Lung microvascular endothelial cell (primary cell): ENCODE measurements around the gene OR51F2. TPM values are rescaled to one million over a fixed set of nuclear protein-coding genes. Genes with fewer than 3 reads are reported as not detected.
"Not testable (repeated sequence)": the region's sequence is repeated elsewhere in the genome, so short reads cannot be mapped to it uniquely, and the experiment has no call there.

Experiments used
- DNase-seq, 2 donors: peaks; one replicate each; pipeline versions ENCODE4 v3.0.0 to v3.0.0-alpha.2; 2010; ENCODE audit warnings: low read depth in 2 of 2
- total RNA-seq: library from RNA; depleted of rRNA; stranded (reverse); fragments of >200 nt; gene quantifications from 2 replicates; pipeline ENCODE4 v1.2.1, GENCODE V29; 2014

OR51F2 gene, protein sequence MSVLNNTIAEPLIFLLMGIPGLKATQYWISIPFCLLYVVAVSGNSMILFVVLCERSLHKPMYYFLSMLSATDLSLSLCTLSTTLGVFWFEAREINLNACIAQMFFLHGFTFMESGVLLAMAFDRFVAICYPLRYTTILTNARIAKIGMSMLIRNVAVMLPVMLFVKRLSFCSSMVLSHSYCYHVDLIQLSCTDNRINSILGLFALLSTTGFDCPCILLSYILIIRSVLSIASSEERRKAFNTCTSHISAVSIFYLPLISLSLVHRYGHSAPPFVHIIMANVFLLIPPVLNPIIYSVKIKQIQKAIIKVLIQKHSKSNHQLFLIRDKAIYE
- not detected in 2 replicates for total RNA-seq

GRCh38 chr11:4821021-4821420 is at the start of gene OR51F2:
Gene OR51F2, plus strand, starts transcription at chr11:4821321. Its CDS starts 101 bp downstream, at chr11:4821422.
- DNase-seq = no peak

DNA sequence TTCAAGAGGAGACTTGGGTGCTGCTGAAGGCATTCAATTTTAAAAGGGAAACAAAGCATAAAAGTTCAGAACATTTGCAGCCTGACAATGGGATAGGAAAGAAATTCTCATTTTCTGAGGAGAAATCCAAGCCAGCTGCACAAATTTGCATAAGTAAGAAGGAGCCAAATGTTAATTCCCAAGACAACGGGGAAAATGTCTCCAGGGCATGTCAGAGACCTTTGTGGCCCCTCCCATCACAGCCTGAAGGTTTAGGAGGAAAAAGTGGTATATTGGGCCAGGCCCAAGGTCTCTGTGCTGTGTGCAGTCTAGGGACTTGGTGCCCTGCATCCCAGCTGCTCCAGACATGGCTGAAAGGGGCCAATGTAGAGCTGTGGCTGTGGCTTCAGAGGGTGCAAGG is 38.7 kb upstream of the OR51F2 start:
- DNase-seq = no peak

- DNase-seq = no peak
Observed at GRCh38 chr11:4797206-4797605, 23.9 kb upstream of the OR51F2 start.

GRCh38 chr11:4798427-4799183 is 22.5 kb upstream of the OR51F2 start:
- no peak for DNase-seq

- not testable (repeated sequence) for DNase-seq
Observed at GRCh38 chr11:4801316-4801715, 19.8 kb upstream of the OR51F2 start.

DNA sequence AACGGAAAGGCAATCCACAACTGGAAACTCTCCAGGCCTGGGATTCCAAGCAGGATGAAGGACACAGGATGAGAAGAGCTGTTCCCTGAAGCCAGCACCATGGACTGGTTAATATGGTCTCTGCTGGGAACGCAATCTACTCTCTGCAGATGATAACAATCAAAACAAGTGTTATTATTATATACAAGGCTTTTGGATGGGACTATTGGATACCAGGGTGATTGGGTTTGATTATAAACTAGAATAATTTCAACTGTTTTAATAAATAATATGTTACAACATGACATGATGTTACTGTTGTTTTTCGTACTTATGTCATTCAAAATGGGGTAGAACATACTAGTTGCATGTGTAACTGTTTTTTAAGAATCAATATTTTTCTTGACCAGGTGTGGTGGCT is 16.8 kb upstream of the OR51F2 start, which contains the start of gene OR52R1:
Gene OR52R1 (minus strand): TSS at position 101 of the 400 bp plus-strand sequence. CDS start 0 bp downstream, at position 101.
- no peak for DNase-seq

GRCh38 chr11:4808476-4808875 is 12.6 kb upstream of the OR51F2 start:
- DNase-seq = no peak

GRCh38 chr11:4809246-4809645 is 11.9 kb upstream of the OR51F2 start:
- no peak for DNase-seq

- no peak for DNase-seq
Observed at GRCh38 chr11:4825132-4825531, 4.0 kb downstream of the OR51F2 start.

- DNase-seq = no peak
Observed at GRCh38 chr11:4826425-4826824, 5.3 kb downstream of the OR51F2 start.

DNA sequence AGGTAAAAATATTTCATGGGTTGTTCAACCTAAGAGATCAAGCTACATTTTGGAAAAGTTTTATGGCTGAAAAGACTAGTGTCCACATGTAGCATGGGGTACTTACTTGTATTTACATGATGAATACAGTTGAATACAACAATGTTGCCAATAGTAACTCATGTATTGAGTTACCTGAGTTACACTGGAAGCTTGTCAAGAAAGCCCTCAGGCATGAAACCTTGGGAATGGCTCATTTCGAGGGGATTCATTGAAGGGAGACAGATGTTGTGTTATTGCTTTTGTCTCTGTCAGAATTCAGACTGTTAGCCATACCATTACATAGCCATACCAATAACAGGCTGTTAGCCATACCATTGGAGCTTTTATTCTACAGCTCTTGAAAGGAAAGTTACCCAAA is 9.2 kb downstream of the OR51F2 start:
- no peak for DNase-seq

DNA sequence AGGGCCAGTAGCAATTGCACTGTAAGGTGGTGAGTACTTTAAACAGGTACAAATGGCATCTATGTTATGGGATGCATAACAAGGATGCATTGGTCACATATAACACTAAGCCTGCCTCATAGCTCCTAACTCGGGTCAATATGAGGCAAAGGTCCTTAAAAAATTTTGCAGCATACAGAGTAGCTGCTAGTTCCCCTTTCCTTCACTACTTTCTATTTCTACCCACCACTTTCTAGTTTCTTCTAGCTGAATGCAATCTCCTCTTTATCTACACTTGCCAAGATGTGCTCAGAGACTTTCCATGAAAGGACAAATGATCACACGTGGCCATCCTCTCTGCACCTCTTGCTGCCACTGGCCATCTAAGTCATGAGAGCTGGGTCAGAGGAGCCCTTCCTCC is 9.8 kb downstream of the OR51F2 start:
- DNase-seq = no peak

DNA sequence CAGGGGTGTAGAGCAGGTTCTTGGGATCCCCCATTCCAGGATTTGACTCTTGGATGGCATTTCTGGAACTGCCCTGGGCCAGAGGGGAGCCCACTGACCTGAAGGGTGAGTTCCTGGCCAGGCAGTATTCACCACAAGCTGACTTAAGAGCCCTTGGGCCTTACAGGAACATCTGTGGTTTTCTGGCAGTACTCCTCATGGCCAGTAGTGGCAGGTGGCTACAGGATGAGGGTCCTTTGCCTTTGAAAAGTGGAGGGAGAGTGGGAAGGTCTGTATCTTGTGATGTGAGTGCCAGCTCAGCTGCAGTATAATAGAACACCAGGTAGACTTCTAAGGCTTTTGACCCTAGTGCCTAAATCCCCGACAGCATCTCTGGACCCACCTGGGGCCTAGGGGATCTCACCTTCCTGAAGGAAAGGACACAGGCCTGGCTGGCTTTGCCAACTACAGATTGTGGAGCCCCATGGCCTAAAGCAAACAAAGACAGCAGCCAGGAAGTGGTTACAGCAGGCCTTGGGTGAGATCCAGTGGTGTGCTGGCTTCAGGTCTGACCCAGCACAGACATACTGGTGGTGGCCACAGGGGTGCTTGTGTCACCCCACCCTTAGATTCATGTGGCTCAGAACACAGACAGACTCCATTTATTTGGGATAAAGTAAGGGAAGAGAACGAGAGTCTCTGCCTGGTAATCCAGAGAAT is 18.9 kb downstream of the OR51F2 start:
- DNase-seq = no peak

GRCh38 chr11:4848908-4849532 is 27.9 kb downstream of the OR51F2 start, which contains the start of gene OR51S1:
Gene OR51S1, minus strand, starts transcription at chr11:4849208. Its CDS starts 0 bp downstream, at chr11:4849208.
- no peak for DNase-seq

DNA sequence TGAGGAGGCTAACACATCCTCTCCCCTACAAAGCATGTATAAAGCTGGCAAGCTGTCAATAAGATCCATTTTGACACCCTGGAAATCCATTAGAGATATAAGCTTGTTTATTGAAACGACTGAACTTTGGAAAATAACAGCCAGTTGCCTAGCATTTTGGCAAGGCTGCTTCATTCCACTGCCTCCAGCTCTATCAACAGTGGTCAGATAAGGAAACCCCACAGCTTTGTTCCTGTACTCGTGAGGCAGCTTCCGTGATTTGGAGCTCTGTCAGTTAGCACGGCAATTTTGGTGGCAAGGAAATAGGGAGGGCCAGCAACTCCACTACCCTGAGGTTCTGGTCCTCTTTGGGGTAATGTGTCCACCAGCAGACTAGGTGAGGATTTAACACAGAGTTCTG is 29.9 kb downstream of the OR51F2 start:
- DNase-seq = no peak

DNA sequence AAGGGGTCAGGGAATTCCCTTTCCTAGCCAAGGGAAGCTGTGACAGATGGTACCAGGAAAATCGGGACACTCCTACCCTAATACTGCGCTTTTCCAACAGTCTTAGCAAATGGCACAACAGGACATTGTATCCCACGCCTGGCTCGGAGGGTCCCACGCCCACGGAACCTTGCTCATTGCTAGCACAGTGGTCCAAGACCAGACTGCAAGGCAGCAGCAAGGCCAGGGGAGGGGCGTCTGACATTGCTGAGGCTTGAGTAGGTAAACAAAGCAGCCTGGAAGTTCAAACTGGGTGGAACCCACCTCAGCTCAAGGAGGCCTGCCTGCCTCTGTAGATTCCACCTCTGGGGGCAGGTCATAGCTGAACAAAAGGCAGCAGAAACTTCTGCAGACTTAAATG is 33.2 kb downstream of the OR51F2 start:
- DNase-seq = not testable (repeated sequence)

DNA sequence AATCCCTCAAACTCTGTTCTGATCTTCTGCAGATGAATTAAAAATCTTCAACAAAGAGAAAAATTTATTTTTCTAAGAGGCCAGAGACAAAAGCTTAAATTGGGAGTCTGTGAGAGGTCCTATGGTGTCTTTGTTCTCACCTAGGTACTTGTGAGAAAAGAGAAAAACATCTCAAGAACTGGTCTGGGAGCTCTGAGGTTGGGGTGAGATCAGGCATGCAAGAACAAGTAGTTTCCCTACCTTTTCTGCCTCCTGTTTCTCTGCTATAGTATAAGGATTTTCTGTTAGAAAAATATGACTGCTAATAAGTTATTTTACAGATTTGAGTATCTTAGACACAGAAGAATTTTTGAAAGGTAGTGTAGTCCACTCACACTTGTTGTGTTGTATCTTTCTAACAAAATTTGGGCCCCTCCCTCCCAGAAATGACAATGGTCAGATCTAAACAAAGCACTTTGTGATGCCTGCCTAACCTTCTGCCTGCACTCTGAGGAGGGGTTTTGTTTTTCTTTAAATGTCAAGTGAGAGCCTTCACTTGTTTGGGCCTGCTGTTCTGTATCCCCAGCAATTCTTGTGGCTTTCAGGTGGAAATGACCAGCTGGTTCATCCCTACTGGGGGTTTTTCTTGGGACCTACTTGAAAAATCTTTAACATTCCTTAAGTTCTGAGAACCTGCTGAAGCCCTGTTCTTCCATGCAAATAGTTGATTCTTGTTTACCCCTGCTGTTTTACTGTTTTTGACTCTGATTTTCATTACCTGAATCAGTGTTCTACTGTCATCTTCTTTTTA is 41.5 kb downstream of the OR51F2 start:
- DNase-seq = no peak

DNA sequence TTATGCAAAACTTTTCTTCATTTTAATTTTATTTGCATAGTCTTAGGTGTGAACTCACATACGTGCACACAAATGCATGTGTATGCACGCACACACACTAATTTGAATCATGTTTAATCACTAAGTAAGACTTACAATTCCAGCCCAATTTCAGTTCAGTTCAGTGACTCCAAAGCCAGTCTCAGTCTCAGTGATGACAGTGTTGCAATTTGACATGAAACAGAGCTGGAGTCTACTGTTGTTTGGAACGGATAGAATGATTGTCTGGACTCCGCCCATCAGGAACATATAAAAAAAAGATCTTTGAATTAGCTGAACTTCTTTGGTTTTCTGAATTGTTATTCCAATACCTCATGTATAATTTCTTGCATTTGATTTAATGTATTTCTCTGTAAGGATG is 42.8 kb downstream of the OR51F2 start:
- DNase-seq = no peak

GRCh38 chr11:4865855-4866254 is 44.7 kb downstream of the OR51F2 start:
- DNase-seq = no peak
